Stimulated activated CD8-positive, alpha-beta memory T cell treated with anti-CD3 and anti-CD28 coated beads, Interleukin-12 subunit alpha, Interleukin-12 subunit beta, amount 100 ng/mL, for 1 hour (primary cell): ENCODE results near the gene LGALS1.
"Not testable (repeated sequence)": the region's sequence is repeated elsewhere in the genome, so short reads cannot be mapped to it uniquely, and the experiment has no call there.

Experiments used
- DNase-seq: peaks from one replicate; pipeline ENCODE4 v3.0.0-alpha.2; 2020; ENCODE audit warnings: low read depth

Gene LGALS1

GRCh38 chr22:37690407-37690806 lies 15.0 kb downstream of the LGALS1 start:
- no peak for DNase-seq

DNA sequence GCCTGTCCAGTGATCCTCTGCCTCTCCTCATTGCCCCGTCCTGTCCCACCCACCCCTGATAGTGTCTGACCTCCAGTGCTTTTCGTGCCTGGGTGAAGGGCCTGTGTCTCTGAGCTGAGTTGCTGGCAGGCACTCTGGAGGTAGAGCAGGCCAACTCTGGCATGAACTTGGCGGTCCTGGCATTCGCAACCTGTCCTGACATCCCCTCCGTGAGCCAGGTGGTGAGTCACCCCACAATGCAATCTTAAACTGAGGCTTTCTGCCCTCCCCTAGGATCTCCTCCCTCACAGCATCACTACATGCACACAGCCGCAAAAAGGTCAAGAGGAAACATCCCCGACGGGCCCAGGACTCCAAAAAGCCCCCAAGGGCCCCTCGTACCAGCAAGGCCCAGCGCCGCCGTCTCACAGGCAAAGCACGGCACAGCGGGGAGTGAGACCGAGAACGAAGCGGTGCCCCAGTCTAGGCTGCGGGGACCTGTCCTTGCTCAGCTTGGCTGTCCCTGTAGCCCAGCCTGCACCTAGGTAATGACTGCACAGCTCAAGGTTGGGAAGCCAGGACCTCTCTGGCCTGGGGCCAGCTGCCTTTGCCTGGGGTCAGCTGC lies 15.6 kb downstream of the LGALS1 start:
- DNase-seq = no peak

DNA sequence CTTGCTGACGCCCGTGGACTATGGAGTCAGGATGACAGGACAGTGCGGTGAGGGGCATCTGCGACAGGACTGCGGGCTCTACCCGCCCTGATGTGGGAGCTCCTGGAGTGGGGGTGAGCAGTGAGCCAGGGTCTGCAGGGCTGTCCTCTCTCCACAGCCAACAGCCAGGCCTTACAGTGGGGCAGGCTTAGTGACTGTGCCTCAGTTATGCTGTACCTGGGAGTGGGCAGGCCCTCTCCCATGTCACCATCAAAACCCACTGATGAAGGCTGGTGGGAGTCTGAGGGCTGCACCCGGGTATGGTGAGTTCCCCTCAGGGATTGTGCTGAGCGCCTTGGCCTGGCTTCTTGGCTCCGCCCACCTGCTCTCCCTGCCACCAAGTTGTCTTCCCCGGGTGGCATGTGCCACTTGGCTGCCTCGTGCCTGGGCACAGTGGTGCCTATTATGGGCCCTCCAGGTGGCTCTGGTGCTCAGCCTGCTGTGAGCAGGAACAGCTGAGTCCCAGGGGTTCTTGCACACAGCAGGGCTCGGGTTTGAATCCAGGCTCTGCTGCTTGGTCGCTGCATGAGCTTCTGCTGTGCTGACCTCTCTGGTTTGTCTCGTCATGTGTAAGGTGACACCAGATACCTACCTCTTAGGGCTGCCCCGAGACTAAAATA lies 17.3 kb downstream of the LGALS1 start:
- no peak for DNase-seq

GRCh38 chr22:37694131-37694530 lies 18.7 kb downstream of the LGALS1 start:
- DNase-seq = not testable (repeated sequence)

- DNase-seq = not testable (repeated sequence)
Measured at GRCh38 chr22:37696260-37696656, 20.8 kb downstream of the LGALS1 start.

DNA sequence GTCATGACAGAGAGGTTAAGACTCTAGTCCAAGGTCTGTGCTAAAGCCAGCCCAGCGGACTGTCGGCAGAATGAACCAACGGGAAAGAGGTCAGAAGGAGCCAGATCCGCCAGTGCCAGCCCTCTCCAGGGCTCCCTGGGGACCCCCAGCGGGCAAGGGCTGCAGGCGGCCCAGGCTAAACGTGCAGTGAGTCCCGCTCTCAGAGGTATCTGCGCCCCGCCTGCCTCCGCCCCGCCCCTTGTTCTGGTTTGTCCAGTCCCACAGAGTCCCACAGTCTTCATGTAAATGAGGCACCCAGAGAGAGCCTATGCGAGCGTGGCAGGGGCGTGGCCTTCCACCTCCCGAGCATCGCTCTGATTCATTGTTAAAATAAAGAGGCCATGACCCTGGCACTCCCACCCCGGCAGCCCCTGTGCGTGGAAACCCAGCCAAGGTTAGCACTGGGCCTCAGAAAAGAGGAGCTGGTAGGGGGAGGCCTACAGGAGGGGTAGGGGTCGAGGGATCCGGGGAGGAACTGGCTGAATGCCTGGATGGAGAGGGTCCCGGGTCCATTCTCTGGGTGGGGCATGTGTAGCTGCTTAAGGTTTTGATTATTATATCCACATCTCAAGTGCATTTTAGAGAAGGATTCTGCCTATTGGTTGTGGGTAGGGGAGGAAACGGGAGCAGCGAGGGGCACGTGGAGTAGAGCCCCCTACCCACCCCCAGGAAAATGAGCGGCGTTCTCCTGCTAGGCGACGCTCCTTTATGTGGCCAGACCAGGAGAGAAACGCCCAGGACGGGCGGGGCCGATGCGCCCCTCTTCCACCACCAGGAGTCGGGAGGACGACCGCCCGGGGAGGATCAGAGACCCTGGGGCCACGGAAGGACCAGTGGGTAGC lies 21.5 kb downstream of the LGALS1 start, which contains the start of gene TRIOBP:
Gene TRIOBP, plus strand, starts transcription at position 392 of the 881 bp plus-strand sequence. CDS start 4,318 bp downstream, outside the sequence.
- DNase-seq = peak; percentile 65

GRCh38 chr22:37697538-37697835 lies 22.1 kb downstream of the LGALS1 start:
- DNase-seq = no peak

GRCh38 chr22:37701141-37701786 lies 25.8 kb downstream of the LGALS1 start:
- DNase-seq = no peak

DNA sequence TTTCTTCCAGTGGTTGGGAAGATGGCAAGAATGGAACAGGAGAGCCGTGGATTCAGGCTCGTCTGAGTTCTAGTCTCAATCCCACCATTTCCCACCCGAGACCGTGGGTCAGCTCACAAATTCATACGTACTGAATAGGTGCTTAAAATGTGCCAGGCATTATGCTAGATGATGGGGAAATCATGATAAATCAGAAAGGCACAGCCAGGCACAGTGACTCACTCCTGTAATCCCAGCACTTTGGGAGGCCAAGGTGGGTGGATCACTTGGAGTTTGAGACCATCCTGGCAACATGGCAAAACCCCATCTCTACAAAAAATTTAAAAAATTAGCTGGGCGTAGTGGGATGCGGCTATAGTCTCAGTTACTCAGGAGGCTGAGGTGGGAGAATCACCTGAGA lies 28.5 kb downstream of the LGALS1 start:
- no peak for DNase-seq

GRCh38 chr22:37704645-37705044 lies 29.2 kb downstream of the LGALS1 start:
- DNase-seq = no peak

GRCh38 chr22:37705205-37705604 lies 29.8 kb downstream of the LGALS1 start:
- no peak for DNase-seq

GRCh38 chr22:37708580-37709444 lies 33.4 kb downstream of the LGALS1 start:
- no peak for DNase-seq

DNA sequence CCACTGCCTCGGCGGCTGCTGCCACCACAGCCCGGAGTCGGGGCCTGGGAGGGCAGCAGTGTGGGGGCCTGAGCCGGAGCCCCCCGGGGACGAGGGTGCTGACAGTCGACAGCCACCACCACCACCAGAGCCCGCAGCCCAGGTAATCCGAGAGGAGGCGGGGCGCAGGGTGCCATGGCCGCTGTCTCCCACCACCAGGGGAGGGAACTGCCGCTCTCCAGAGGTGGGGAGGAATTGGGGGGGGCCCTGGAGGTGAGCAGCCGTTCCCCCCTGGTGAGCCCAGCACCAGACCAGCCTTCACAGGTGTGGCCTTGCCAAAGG lies 34.0 kb downstream of the LGALS1 start:
- no peak for DNase-seq

DNA sequence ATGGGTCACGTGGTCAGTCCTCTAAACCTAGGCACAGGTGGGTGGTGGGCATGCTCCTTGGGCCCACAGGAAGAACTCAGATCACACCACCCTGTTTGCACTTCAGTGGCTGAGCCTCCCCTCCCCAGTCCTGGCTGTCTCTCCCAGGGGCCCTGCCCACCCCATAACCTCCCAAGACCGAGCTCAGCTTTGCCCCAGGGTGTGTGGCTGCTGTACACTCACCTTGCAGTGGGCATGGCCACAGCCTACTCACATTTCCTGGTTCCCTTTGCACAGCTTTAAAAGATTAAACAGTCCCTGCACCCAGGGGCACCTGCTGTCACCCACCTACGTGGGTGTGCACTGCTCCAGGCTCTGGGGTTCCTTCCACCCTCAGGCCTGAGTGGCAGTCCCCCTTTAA lies 35.2 kb downstream of the LGALS1 start:
- DNase-seq = no peak

- DNase-seq = no peak
Measured at GRCh38 chr22:37711490-37711889, 36.1 kb downstream of the LGALS1 start.

DNA sequence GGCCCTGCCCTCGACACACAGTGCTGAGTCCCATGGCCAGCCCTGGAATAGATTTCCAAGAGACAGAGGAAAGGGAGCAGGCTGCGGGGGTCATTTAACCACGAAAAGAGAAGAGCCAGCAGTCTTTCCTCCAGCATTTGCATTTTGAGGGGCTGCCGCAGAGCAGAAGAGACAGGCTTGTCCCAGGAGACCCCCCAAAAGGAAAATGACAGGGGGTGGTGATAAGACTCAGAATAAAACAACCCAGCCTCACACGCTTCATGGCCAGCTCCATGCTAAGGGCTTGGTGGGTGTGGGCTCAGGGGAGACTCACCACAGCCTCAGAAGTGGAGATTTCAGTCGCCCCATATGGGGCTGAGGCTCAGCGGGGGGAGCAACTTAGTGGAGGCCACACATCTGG lies 38.3 kb downstream of the LGALS1 start:
- DNase-seq = no peak

DNA sequence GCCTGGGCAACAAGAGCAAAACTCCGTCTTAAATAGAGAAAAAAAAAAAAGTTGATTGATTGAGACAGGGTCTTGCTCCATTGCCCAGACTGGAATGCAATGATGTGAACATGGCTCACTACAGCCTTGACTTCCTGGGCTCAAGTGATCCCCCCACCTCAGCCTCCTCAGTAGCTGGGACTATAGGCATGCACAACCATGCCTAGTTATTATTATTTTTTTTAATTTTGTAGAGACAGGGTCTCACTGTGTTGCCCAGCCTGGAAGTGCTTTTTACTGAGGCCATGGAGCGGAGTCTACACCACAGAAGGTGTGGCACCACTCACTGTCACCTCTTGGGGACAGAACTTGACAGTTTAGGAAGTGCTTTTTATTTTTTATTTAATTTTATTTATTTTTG lies 39.2 kb downstream of the LGALS1 start:
- no peak for DNase-seq

- DNase-seq = no peak
Measured at GRCh38 chr22:37715760-37716159, 40.3 kb downstream of the LGALS1 start.

DNA sequence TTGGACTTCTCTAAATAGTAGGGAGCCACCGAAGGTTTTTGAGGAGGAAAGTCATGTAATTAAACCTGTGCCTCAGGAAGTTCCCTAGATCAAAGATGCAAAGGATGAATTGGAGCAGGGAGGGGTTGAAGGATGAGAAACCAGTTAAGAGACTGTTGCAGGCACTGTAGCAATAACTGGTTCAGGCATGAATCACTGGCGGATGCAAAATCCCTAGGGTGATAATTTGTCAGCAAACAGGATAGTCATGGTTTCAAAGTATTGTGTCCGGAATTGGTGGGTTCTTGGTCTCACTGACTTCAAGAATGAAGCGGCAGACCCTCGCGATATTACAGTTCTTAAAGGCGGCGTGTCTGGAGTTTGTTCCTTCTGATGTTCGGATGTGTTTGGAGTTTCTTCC lies 41.3 kb downstream of the LGALS1 start:
- DNase-seq = no peak

DNA sequence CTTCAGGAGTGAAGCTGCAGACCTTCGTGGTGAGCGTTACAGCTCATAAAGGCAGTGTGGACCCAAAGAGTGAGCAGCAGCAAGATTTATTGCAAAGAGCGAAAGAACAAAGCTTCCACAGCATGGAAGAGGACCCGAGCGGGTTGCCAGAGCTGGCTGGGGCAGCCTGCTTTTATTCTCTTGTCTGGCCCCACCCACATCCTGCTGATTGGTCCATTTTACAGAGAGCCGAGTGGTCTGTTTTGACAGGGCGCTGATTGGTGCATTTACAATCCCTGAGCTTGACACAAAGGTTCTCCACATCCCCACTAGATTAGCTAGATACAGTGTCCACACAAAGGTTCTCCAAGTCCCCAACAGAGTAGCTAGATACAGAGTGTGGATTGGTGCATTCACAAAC lies 41.8 kb downstream of the LGALS1 start:
- not testable (repeated sequence) for DNase-seq

GRCh38 chr22:37717746-37718305 lies 42.4 kb downstream of the LGALS1 start:
- DNase-seq = not testable (repeated sequence)
